ENCODE data around the gene SGSM1. TPM values are rescaled to one million over a fixed set of nuclear protein-coding genes. Genes with fewer than 3 reads are reported as not detected.
A peak's percentile ranks its signal among the peaks of the same experiment; 100 is the strongest.

SGSM1 gene
- total and polyA plus RNA-seq, 9 donors: 0.91 to 4.4 (median 2.5) TPM

GRCh38 chr22:24972369-24972768 lies 166.4 kb downstream of the SGSM1 start:
- 77 to 98% (median 95%) methylated on average over 2 of the region's 2 CpGs for WGBS, 3 donors
- H3K9me3 ChIP-seq: no peaks in the 10 kb centered on the region
- no peaks in the 10 kb centered on the region for H3K36me3 ChIP-seq
- no peaks in the 10 kb centered on the region for H3K27me3 ChIP-seq
- intact Hi-C loops (cut with DNase I): no loop called here
- DNase-seq: no peak
- H3K4me3 ChIP-seq: no peak overlapping the region
- peaks cover 24% of the 10 kb centered on the region for H3K4me1 ChIP-seq (ENCODE audit: insufficient read depth)
- no peak overlapping the region for H3K27ac ChIP-seq
- TF ChIP-seq CTCF (IDR thresholded peaks at IDR 0.05): no peak

- no peaks in the 10 kb centered on the region for H3K9me3 ChIP-seq
- intact Hi-C loops (cut with DNase I): no loop called here
- no peak overlapping the region for H3K27ac ChIP-seq
- H3K4me1 ChIP-seq (ENCODE audit: insufficient read depth): peaks cover 33% of the 10 kb centered on the region
- no peak for TF ChIP-seq EP300 (IDR thresholded peaks at IDR 0.05)
- TF ChIP-seq POLR2A (IDR thresholded peaks at IDR 0.05): no peak
- TF ChIP-seq CTCF (IDR thresholded peaks at IDR 0.05): no peak
- no peak overlapping the region for H3K4me3 ChIP-seq
- no peaks in the 10 kb centered on the region for H3K36me3 ChIP-seq
- DNase-seq: no peak
- no peaks in the 10 kb centered on the region for H3K27me3 ChIP-seq
- WGBS, 3 donors: 84 to 88% (median 87%) methylated on average over 6 of the region's 6 CpGs
Observed at GRCh38 chr22:24973872-24974271, 167.9 kb downstream of the SGSM1 start.

- no peak for DNase-seq
- peaks cover 29% of the 10 kb centered on the region for H3K4me1 ChIP-seq (ENCODE audit: insufficient read depth)
- TF ChIP-seq EP300 (IDR thresholded peaks at IDR 0.05) (no peak), CTCF (IDR thresholded peaks at IDR 0.05) (no peak), POLR2A (IDR thresholded peaks at IDR 0.05) (no peak)
- no peak overlapping the region for H3K4me3 ChIP-seq
- no peaks in the 10 kb centered on the region for H3K9me3 ChIP-seq
- WGBS, 3 donors: 87 to 94% (median 90%) methylated on average over 5 of the region's 5 CpGs
- H3K27me3 ChIP-seq: no peaks in the 10 kb centered on the region
- H3K27ac ChIP-seq: peak overlapping the region in 1 of 2 donors; percentile 92
- intact Hi-C loops (cut with DNase I): no loop called here
- H3K36me3 ChIP-seq: no peaks in the 10 kb centered on the region
Observed at GRCh38 chr22:24975125-24975640, 169.2 kb downstream of the SGSM1 start.

GRCh38 chr22:24975813-24976341 lies 169.9 kb downstream of the SGSM1 start:
- DNase-seq: peak; percentile 74 to 85 (median 79)
- TF ChIP-seq POLR2A (IDR thresholded peaks at IDR 0.05) (no peak), EP300 (IDR thresholded peaks at IDR 0.05) (no peak), CTCF (IDR thresholded peaks at IDR 0.05) (no peak)
- Histone ChIP-seq H3K9me3 (no peaks in the 10 kb centered on the region), H3K4me1 (ENCODE audit: insufficient read depth) (peaks cover 26% of the 10 kb centered on the region), H3K27me3 (no peaks in the 10 kb centered on the region), H3K4me3 (no peak overlapping the region), H3K36me3 (no peaks in the 10 kb centered on the region), H3K27ac (peak overlapping the region in 1 of 2 donors; percentile 92)
- WGBS, 3 donors: 3 to 8% (median 6%) methylated on average over 11 of the region's 11 CpGs
- intact Hi-C loops (cut with DNase I): no loop called here
